ENCODE results near the gene DNAJC27. TPM values are rescaled to one million over a fixed set of nuclear protein-coding genes. Genes with fewer than 3 reads are reported as not detected.

DNAJC27 gene
- 4.6 and 5.1 TPM in 2 replicates for total RNA-seq (2021)
- long read RNA-seq, full-length matches to known transcripts, result 5 of 12 reads
- long read RNA-seq, partial matches to known transcripts, result 1 of 12 reads
- long read RNA-seq, other reads (novel, unspliced or antisense), result 6 of 12 reads

- Histone ChIP-seq H3K9ac (ENCODE audit: extremely low read depth, insufficient read length, low read length) (peak within 1 kb of the TSS; percentile 87), H3K9me3 (ENCODE audit: control insufficient read depth, low read depth, low read length) (no peaks in the 10 kb centered on the region), H2BK12ac (ENCODE audit: insufficient read length, low read depth, low read length) (no peak within 1 kb of the TSS), H4K91ac (ENCODE audit: insufficient read length, low read depth, low read length) (no peak within 1 kb of the TSS), H3K56ac (ENCODE audit: insufficient read length, low read depth, low read length) (no peak within 1 kb of the TSS), H3K4me2 (ENCODE audit: insufficient read depth, insufficient read length, low read length) (peak within 1 kb of the TSS; percentile 89), H3T11ph (ENCODE audit: low read length) (no peak within 1 kb of the TSS), H2BK5ac (ENCODE audit: insufficient read length, low read length) (no peak within 1 kb of the TSS), H3K4ac (ENCODE audit: low read depth, low read length) (no peak within 1 kb of the TSS; the same call in 1 of the 2 replicates), H3K79me2 (ENCODE audit: insufficient read depth, low read length) (0 out of 2 replicates have a peak, but pooled peaks cover 2% of the 10 kb centered on the region), H4K20me1 (ENCODE audit: control insufficient read depth, insufficient read depth, insufficient read length) (no peaks in the 10 kb centered on the region), H3K4me1 (ENCODE audit: insufficient read depth, low read length) (no peaks in the 10 kb centered on the region), H3K14ac (ENCODE audit: insufficient read depth, low read length) (peak within 1 kb of the TSS; percentile 94), H2AFZ (ENCODE audit: low read length) (peak within 1 kb of the TSS; percentile 2), H2AK5ac (ENCODE audit: insufficient read length, low read length) (no peak within 1 kb of the TSS), H3K27me3 (ENCODE audit: insufficient read depth, low read length) (no peaks in the 10 kb centered on the region), H2BK15ac (ENCODE audit: low read depth, low read length) (no peak within 1 kb of the TSS), H3K79me1 (ENCODE audit: insufficient read depth, low read depth, low read length, poor library complexity, severe bottlenecking) (no peaks in the 10 kb centered on the region), H2BK20ac (ENCODE audit: low read depth, low read length, poor library complexity, severe bottlenecking) (no peak within 1 kb of the TSS), H3K18ac (ENCODE audit: insufficient read length, low read depth, low read length) (peak within 1 kb of the TSS; percentile 98), H4K5ac (ENCODE audit: insufficient read length, low read depth, low read length) (no peak within 1 kb of the TSS), H3K23ac (ENCODE audit: insufficient read length, low read depth, low read length) (no peak within 1 kb of the TSS), H4K8ac (replicated peaks; ENCODE audit: insufficient read length, low read depth, low read length) (no peak within 1 kb of the TSS), H3K23me2 (ENCODE audit: insufficient read length, low read depth, low read length, poor library complexity, severe bottlenecking) (peaks cover 14% of the 10 kb centered on the region), H3K27ac (ENCODE audit: insufficient read length, low read depth, low read length) (peak within 1 kb of the TSS; percentile 48), H2BK120ac (ENCODE audit: low read depth, low read length, poor library complexity, severe bottlenecking) (no peak within 1 kb of the TSS)
- Mint-ChIP-seq H3K27ac (peak within 1 kb of the TSS; percentile 99 to 100 (median 99)), H3K36me3 (ENCODE audit: insufficient read depth in 1 of 3, low read depth in 3 of 3) (peaks cover 0 to 4% (median 3%) of the 10 kb centered on the region in 3 experiments; a peak in 3 of 7 replicates), H3K27me3 (ENCODE audit: low read depth) (no peaks in the 10 kb centered on the region), H3K4me1 (peaks cover 10 to 11% of the 10 kb centered on the region in 2 experiments; a peak in 3 of 4 replicates), H3K9me3 (peaks cover 0 to 3% of the 10 kb centered on the region in 2 experiments; a peak in 2 of 5 replicates), H3K4me3 (peak within 1 kb of the TSS; percentile 96 to 98)
- TF ChIP-seq, protein P1, sequence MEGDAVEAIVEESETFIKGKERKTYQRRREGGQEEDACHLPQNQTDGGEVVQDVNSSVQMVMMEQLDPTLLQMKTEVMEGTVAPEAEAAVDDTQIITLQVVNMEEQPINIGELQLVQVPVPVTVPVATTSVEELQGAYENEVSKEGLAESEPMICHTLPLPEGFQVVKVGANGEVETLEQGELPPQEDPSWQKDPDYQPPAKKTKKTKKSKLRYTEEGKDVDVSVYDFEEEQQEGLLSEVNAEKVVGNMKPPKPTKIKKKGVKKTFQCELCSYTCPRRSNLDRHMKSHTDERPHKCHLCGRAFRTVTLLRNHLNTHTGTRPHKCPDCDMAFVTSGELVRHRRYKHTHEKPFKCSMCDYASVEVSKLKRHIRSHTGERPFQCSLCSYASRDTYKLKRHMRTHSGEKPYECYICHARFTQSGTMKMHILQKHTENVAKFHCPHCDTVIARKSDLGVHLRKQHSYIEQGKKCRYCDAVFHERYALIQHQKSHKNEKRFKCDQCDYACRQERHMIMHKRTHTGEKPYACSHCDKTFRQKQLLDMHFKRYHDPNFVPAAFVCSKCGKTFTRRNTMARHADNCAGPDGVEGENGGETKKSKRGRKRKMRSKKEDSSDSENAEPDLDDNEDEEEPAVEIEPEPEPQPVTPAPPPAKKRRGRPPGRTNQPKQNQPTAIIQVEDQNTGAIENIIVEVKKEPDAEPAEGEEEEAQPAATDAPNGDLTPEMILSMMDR (conservative IDR thresholded peaks at IDR 0.05), result no peak
- peak; percentile 98 for DNase-seq
- no CpG with 5 or more reads among the region's 72 CpGs for WGBS (ENCODE audit: extremely low coverage, insufficient read length, low lambda C conversion rate)
Observed at GRCh38 chr2:24971536-24972314, at the start of gene DNAJC27. TSS of gene DNAJC27 (minus strand) at chr2:24971955. CDS start at chr2:24971904, 51 bp downstream.

Measured in H9 (cell line).